Endothelial cell (in vitro differentiated cells): ENCODE data around the gene CLEC17A. TPM values are rescaled to one million over a fixed set of nuclear protein-coding genes. Genes with fewer than 3 reads are reported as not detected.

Source experiments
- DNase-seq: peaks from one replicate; pipeline ENCODE4 v3.0.0; 2021; ENCODE audit warnings: low spot score
- H3K27ac Mint-ChIP-seq: one replicate; pipeline ENCODE4 v1.8.0; 2021; ENCODE audit warnings: mixed read lengths, inconsistent platforms; ENCODE audit not compliant: unreplicated experiment
- H3K27me3 Mint-ChIP-seq: one replicate; pipeline ENCODE4 v1.8.0; 2021; ENCODE audit warnings: mild to moderate bottlenecking, moderate library complexity, mixed read lengths, inconsistent platforms; ENCODE audit not compliant: unreplicated experiment
- H3K36me3 Mint-ChIP-seq: one replicate; pipeline ENCODE4 v1.8.0; 2021; ENCODE audit warnings: mild to moderate bottlenecking, low read depth, mixed read lengths, inconsistent platforms; ENCODE audit not compliant: unreplicated experiment
- H3K4me1 Mint-ChIP-seq: one replicate; pipeline ENCODE4 v1.8.0; 2021; ENCODE audit warnings: mild to moderate bottlenecking, mixed read lengths, inconsistent platforms; ENCODE audit not compliant: unreplicated experiment
- H3K4me3 Mint-ChIP-seq: one replicate; pipeline ENCODE4 v1.8.0; 2021; ENCODE audit warnings: mild to moderate bottlenecking, mixed read lengths, inconsistent platforms; ENCODE audit not compliant: unreplicated experiment
- H3K9me3 Mint-ChIP-seq: one replicate; pipeline ENCODE4 v1.8.0; 2021; ENCODE audit warnings: mixed read lengths, inconsistent platforms; ENCODE audit not compliant: unreplicated experiment
- total RNA-seq: library from RNA; stranded (reverse); fragmentation: NEBNext Ultra II Directional; extraction: Animal tissue kit (Norgen Biotek cat#: 25700); gene quantifications from one replicate; pipeline ENCODE4 v1.2.1, GENCODE V29; 2021; ENCODE audit not compliant: unreplicated experiment
- TF ChIP-seq, protein P1 (sequence below): fragments of 200-600 bp; sonication (generic); IDR thresholded peaks from one replicate; pipeline ENCODE4 v1.5.0; 2021; ENCODE audit warnings: antibody characterized with exemption; ENCODE audit not compliant: unreplicated experiment

Gene CLEC17A
- total RNA-seq, 1 donor from 2014 or later = not detected

DNA sequence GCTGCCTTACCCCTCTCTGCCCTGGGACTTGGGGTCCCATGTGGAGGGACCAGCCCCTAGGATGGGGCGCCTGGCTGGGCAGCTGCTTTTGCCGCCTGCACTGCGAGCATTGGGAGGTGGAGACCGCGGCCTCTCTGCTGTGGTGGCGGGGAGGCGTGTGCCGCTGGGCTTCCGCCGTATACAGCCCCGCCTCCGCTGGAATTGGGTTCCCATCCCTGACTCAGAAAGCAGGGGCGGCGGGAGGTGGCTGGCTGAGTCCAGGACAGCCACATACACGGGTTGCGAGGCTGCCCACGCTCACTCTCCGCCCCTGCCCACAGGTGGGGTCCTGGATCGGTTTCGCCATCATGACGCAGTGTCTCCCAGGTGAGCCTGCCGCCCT lies 17.6 kb upstream of the CLEC17A start:
- peaks cover 12% of the 10 kb centered on the region for H3K36me3 Mint-ChIP-seq
- TF ChIP-seq, protein P1, sequence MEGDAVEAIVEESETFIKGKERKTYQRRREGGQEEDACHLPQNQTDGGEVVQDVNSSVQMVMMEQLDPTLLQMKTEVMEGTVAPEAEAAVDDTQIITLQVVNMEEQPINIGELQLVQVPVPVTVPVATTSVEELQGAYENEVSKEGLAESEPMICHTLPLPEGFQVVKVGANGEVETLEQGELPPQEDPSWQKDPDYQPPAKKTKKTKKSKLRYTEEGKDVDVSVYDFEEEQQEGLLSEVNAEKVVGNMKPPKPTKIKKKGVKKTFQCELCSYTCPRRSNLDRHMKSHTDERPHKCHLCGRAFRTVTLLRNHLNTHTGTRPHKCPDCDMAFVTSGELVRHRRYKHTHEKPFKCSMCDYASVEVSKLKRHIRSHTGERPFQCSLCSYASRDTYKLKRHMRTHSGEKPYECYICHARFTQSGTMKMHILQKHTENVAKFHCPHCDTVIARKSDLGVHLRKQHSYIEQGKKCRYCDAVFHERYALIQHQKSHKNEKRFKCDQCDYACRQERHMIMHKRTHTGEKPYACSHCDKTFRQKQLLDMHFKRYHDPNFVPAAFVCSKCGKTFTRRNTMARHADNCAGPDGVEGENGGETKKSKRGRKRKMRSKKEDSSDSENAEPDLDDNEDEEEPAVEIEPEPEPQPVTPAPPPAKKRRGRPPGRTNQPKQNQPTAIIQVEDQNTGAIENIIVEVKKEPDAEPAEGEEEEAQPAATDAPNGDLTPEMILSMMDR = no peak
- peaks cover 13% of the 10 kb centered on the region for H3K27me3 Mint-ChIP-seq
- H3K4me1 Mint-ChIP-seq = peaks cover 3% of the 10 kb centered on the region
- no peaks in the 10 kb centered on the region for H3K9me3 Mint-ChIP-seq
- no peak overlapping the region for H3K27ac Mint-ChIP-seq
- DNase-seq = no peak
- H3K4me3 Mint-ChIP-seq = no peak overlapping the region

DNA sequence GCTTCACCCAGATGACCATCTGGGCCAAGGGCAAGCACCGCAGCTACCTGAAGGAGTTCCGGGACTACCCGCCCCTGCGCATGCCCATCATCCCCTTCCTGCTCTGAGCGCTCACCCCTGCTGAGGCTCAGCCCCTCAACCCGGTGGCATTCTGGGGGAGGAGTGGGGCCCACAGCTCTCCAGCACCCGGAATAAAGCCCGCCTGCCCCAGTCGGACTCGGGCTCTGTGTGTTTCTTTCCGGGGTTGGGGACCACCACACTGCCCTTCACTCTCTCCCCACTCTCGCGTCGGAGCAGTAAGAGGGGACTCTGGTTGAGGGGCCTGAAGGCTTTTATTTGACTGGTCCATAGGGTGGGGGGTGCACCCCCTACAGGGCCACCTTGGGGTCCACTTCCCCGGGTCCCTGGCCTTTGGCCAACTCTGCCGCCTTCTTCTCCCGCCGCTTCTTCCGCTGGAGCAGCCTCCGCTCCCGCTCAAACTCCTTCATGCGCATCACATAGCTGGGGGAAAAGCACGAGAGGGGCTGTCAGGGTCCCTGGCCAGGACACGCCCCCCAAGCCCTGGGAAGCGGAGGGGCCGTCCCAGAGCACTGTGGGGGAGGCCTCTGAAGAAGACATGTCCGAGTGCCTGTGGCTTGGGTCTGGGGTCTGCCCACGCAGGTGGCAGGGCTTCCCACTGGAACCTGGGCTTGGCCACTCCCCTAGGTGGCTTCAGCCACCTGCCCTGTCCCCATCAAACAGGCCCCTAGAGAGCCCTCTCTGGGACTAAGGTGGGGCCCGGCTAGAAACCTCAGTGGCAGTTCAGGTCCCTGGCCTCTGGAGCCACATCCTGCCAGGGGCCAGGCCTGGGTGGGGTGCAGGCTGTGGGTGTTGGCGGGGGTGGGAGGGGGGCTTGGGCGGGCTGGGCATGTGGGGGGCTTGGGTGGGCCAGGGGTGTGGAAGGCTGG lies 16.8 kb upstream of the CLEC17A start:
- DNase-seq = no peak
- H3K27me3 Mint-ChIP-seq = peaks cover 10% of the 10 kb centered on the region
- no peaks in the 10 kb centered on the region for H3K4me1 Mint-ChIP-seq
- H3K27ac Mint-ChIP-seq = no peak overlapping the region
- H3K9me3 Mint-ChIP-seq = no peaks in the 10 kb centered on the region
- TF ChIP-seq, protein P1 = no peak
- H3K36me3 Mint-ChIP-seq = peaks cover 12% of the 10 kb centered on the region
- no peak overlapping the region for H3K4me3 Mint-ChIP-seq

DNA sequence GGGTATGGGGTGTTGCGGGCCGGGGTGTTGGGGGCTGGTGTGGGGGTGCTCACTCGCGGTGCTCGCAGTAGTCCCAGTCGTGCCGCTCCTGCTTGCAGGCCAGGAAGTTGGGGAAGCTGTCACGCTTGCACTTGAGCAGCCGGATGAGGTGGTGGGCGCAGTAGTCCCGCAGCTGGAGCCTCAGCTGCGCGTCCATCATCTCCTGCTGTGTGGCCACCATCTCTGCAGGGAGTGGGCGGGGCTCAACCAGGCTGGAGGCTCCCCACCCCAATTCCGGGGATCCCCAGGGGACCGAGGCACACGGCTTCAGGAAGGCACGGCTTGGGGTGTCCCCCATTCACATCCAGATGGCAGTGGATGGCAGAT lies 16.2 kb upstream of the CLEC17A start:
- H3K27ac Mint-ChIP-seq = no peak overlapping the region
- no peaks in the 10 kb centered on the region for H3K9me3 Mint-ChIP-seq
- DNase-seq = no peak
- no peak overlapping the region for H3K4me3 Mint-ChIP-seq
- TF ChIP-seq, protein P1 = no peak
- peaks cover 2% of the 10 kb centered on the region for H3K4me1 Mint-ChIP-seq
- peaks cover 10% of the 10 kb centered on the region for H3K27me3 Mint-ChIP-seq
- H3K36me3 Mint-ChIP-seq = peaks cover 12% of the 10 kb centered on the region

DNA sequence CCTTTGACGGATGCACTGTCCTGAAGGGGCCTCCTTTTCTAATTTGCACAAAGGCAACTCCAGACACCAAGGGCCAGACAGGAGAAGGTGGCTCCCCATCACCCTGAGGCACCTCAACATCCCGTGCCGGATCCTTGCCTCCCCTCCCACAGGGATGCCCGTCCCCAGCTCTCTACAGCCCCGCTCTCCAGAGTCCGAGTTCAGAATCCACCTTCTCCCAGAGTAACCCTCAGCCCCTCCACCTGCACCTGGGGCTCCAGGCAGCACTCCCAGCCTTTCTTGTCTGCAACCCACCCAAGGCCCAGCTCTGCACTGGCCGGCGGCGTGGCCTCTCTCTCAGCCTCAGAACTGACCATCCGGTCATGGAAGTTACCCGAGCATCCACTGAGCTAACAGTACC lies 15.8 kb upstream of the CLEC17A start:
- H3K36me3 Mint-ChIP-seq = peaks cover 12% of the 10 kb centered on the region
- peaks cover 12% of the 10 kb centered on the region for H3K27me3 Mint-ChIP-seq
- no peak for DNase-seq
- no peak overlapping the region for H3K4me3 Mint-ChIP-seq
- peaks cover 2% of the 10 kb centered on the region for H3K4me1 Mint-ChIP-seq
- H3K9me3 Mint-ChIP-seq = no peaks in the 10 kb centered on the region
- H3K27ac Mint-ChIP-seq = no peak overlapping the region
- TF ChIP-seq, protein P1 = no peak

DNA sequence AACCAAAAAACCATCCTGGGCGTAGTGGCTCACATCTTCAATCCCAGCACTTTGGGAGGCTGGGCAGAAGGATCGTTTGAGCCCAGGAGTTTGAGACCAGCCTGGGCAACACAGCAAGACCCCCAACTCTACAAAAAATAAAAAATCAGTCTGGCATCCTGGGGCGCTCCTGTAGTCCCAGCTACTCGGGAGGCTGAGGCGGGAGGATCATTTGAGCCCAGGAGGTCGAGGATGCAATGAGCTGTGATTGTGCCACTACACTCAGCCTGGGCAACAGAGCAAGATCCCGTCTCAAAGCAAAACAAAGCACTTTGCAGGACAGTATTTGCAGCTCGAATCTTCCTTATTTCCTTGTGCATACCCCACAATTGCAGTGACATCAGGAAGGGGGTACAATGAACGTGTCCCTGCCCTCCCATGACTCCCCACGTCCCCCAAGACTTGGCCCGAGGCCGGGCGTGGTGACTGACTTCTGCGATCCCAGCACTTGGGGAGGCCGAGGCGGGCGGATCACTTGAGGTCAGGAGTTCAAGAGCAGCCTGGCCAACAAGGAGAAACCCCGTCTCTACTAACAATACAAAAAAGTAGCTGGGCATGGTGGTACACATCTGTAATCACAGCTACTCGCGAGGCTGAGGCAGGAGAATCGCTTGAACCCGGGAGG lies 11.9 kb upstream of the CLEC17A start:
- TF ChIP-seq, protein P1 = no peak
- H3K36me3 Mint-ChIP-seq = peaks cover 12% of the 10 kb centered on the region
- no peaks in the 10 kb centered on the region for H3K9me3 Mint-ChIP-seq
- no peak overlapping the region for H3K27ac Mint-ChIP-seq
- H3K4me3 Mint-ChIP-seq = peak overlapping the region; percentile 96
- peaks cover 14% of the 10 kb centered on the region for H3K27me3 Mint-ChIP-seq
- H3K4me1 Mint-ChIP-seq = peaks cover 2% of the 10 kb centered on the region
- DNase-seq = no peak
